ENCODE measurements around the gene RASSF9.

RASSF9 gene

GRCh38 chr12:85755760-85756159 is 80.4 kb downstream of the RASSF9 start:
- no peak overlapping the region for H3K27ac ChIP-seq
- TF ChIP-seq ZFX (IDR thresholded peaks at IDR 0.05; ENCODE audit: borderline replicate concordance) (no peak), CTCF (IDR thresholded peaks at IDR 0.05) (no peak)
